GM23338 (cell line): ENCODE data around the gene APCDD1L. TPM values are rescaled to one million over a fixed set of nuclear protein-coding genes. Genes with fewer than 3 reads are reported as not detected.

Experiments
- ATAC-seq: fragments of 200-7000 bp; cut with Tn5 transposase; 3 replicates; pipeline ENCODE4 v1.9.1; 2020
- DNase-seq: peaks from one replicate; pipeline ENCODE4 v3.0.0-alpha.2; 2015; ENCODE audit warnings: low spot score
- H2AFZ ChIP-seq: fragments of 200-600 bp; sonication (generic); 2 replicates; pipeline ENCODE4 v1.8.0; 2016; ENCODE audit warnings: antibody characterized with exemption, mild to moderate bottlenecking, moderate library complexity
- H3F3A ChIP-seq: fragments of 200-600 bp; sonication (generic); replicated peaks from 2 replicates; pipeline ENCODE4 v1.8.0; 2017; ENCODE audit warnings: antibody characterized with exemption, mixed run types, low read depth
- H3K27ac ChIP-seq: fragments of 200-600 bp; sonication (generic); 2 replicates; pipeline ENCODE4 v1.6.1; 2016; ENCODE audit warnings: low read depth
- H3K27me3 ChIP-seq: fragments of 200-600 bp; sonication (generic); 2 replicates; pipeline ENCODE4 v1.8.0; 2016; ENCODE audit warnings: mild to moderate bottlenecking, mixed run types, moderate library complexity; ENCODE audit not compliant: insufficient read depth
- H3K36me3 ChIP-seq: fragments of 200-600 bp; sonication (generic); 2 replicates; pipeline ENCODE4 v1.8.0; 2016; ENCODE audit warnings: mild to moderate bottlenecking; ENCODE audit not compliant: insufficient read depth
- H3K4me1 ChIP-seq: fragments of 200-600 bp; sonication (generic); 2 replicates; pipeline ENCODE4 v1.8.0; 2016; ENCODE audit warnings: mild to moderate bottlenecking, moderate library complexity; ENCODE audit not compliant: insufficient read depth
- H3K4me2 ChIP-seq: fragments of 200-600 bp; sonication (generic); 2 replicates; pipeline ENCODE4 v1.7.1; 2017; ENCODE audit warnings: mixed run types
- H3K4me3 ChIP-seq: fragments of 200-600 bp; sonication (generic); 2 replicates; pipeline ENCODE4 v1.6.1; 2016; ENCODE audit warnings: mixed run types
- H3K79me2 ChIP-seq: fragments of 200-600 bp; sonication (generic); replicated peaks from 2 replicates; pipeline ENCODE4 v1.8.0; 2017; ENCODE audit warnings: mild to moderate bottlenecking; ENCODE audit not compliant: insufficient read depth
- H3K9me2 ChIP-seq: fragments of 200-600 bp; sonication (generic); 2 replicates; pipeline ENCODE4 v1.8.0; 2017; ENCODE audit not compliant: insufficient read depth
- H4K20me1 ChIP-seq: fragments of 200-600 bp; sonication (generic); replicated peaks from 2 replicates; pipeline ENCODE4 v1.8.0; 2017; ENCODE audit warnings: mild to moderate bottlenecking; ENCODE audit not compliant: insufficient read depth
- H3K27ac Mint-ChIP-seq: 2 replicates; pipeline ENCODE4 v1.8.0; 2020; ENCODE audit warnings: inconsistent platforms, mild to moderate bottlenecking, moderate library complexity, mixed read lengths
- H3K27me3 Mint-ChIP-seq: 3 replicates; pipeline ENCODE4 v1.8.0; 2022; ENCODE audit warnings: low read depth, mild to moderate bottlenecking, moderate library complexity, mixed read lengths, inconsistent platforms; ENCODE audit not compliant: insufficient read depth, poor library complexity
- H3K36me3 Mint-ChIP-seq: 3 replicates; pipeline ENCODE4 v1.8.0; 2021; ENCODE audit warnings: low read depth, mild to moderate bottlenecking, inconsistent platforms, moderate library complexity, mixed read lengths
- H3K4me1 Mint-ChIP-seq: 3 replicates; pipeline ENCODE4 v1.8.0; 2020; ENCODE audit warnings: mild to moderate bottlenecking, inconsistent platforms, mixed read lengths
- H3K4me3 Mint-ChIP-seq: 3 replicates; pipeline ENCODE4 v1.8.0; 2021; ENCODE audit warnings: moderate library complexity, mild to moderate bottlenecking, inconsistent platforms, mixed read lengths
- H3K9me3 Mint-ChIP-seq: 3 replicates; pipeline ENCODE4 v1.8.0; 2020; ENCODE audit warnings: moderate library complexity, mild to moderate bottlenecking, inconsistent platforms, mixed read lengths
- CREB1 ChIP-seq: fragments of 250-450 bp; sonication (Bioruptor Pico); IDR thresholded peaks from 2 replicates; pipeline ENCODE4 v1.5.0; 2020; ENCODE audit warnings: low read depth, mild to moderate bottlenecking, moderate library complexity
- EZH2 ChIP-seq: fragments of 200-600 bp; sonication (generic); IDR thresholded peaks from one replicate; pipeline ENCODE4 v1.8.0; 2017; ENCODE audit warnings: antibody characterized with exemption, mild to moderate bottlenecking, low read depth; ENCODE audit not compliant: unreplicated experiment
- JUNB ChIP-seq: IDR thresholded peaks from one replicate; pipeline ENCODE4 v1.6.1; 2016; ENCODE audit warnings: antibody characterized with exemption; ENCODE audit not compliant: unreplicated experiment
- NANOG ChIP-seq: IDR thresholded peaks from 2 replicates; pipeline ENCODE4 v1.6.1; 2016; ENCODE audit warnings: antibody characterized with exemption, borderline replicate concordance
- STAT1 ChIP-seq: IDR thresholded peaks from one replicate; pipeline ENCODE4 v1.6.1; 2016; ENCODE audit warnings: antibody characterized with exemption; ENCODE audit not compliant: unreplicated experiment
- ZNF331 ChIP-seq: fragments of 250-450 bp; sonication (Bioruptor Pico); IDR thresholded peaks from 2 replicates; pipeline ENCODE4 v1.5.0; 2020; ENCODE audit warnings: low read depth, mild to moderate bottlenecking, moderate library complexity
- polyA plus RNA-seq: library from polyadenylated mRNA; unstranded; fragments of >200 nt; fragmentation: Nextera tagmentation; extraction: Ambion mirVana; gene quantifications from 2 replicates; pipeline ENCODE4 v1.2.1, GENCODE V29; 2016
- total RNA-seq: library from RNA; depleted of rRNA; stranded (reverse); fragments of >200 nt; shearing (Covaris generic); gene quantifications from 2 replicates; pipeline ENCODE4 v1.2.3, GENCODE V29; 2014
- TF ChIP-seq, protein P1 (sequence below), 2 experiments: fragments of 200-600 bp in 1 of 2; sonication (generic) in 1 of 2; conservative IDR thresholded peaks; 2 replicates each; pipeline versions ENCODE4 v1.5.1 to v1.6.1; 2016 to 2017; ENCODE audit warnings: antibody characterized with exemption in 2 of 2, low read depth in 2 of 2, mild to moderate bottlenecking in 2 of 2, moderate library complexity in 1 of 2
- TF ChIP-seq, protein P2 (sequence below): fragments of 250-450 bp; sonication (Bioruptor Pico); IDR thresholded peaks from 2 replicates; pipeline ENCODE4 v1.5.0; 2020; ENCODE audit warnings: mild to moderate bottlenecking, moderate library complexity

Gene APCDD1L
- total and polyA plus RNA-seq, 2 experiments from 2014 or later, result 1.8 to 4.6 TPM

DNA sequence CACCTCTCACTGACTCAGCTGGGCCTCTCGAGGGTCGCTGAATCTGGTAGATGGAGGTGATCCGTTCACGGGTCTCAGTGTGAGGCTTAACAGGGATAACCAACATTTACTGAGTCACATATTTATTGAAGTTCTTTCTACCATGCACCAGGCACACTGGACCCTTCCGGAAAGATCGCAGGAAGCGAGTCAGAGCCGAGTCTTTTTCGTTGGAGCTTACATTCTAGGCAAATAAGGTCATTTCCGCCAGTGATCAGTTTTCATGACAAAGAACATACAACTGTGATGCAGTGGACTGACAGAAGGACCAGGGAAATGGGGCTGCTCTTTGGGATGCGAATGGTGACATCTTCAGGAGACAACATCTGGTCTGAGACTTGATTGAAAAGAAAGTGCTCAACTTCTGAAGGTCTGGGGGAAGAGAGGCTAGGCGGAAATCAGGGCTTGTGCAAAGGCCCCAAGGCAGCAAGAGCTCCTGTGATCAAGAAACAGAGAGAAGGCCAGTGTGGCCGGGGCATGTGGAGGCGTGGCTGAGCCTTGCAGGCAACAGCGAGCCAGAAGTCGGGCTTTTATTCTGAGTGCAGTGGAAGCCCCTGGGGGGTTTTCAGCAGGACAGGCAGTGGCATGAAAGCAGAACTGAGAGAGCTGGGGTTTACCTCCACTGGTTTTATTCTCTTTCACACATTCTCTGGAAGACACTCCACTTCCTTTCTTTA lies 56.7 kb downstream of the APCDD1L start:
- Histone ChIP-seq H3K4me3 (no peak overlapping the region), H3K4me2 (no peak overlapping the region), H3K9me2 (no peaks in the 10 kb centered on the region), H3K27ac (no peak overlapping the region), H2AFZ (no peak overlapping the region), H4K20me1 (no peaks in the 10 kb centered on the region), H3K36me3 (no peaks in the 10 kb centered on the region), H3K27me3 (no peaks in the 10 kb centered on the region), H3K79me2 (no peaks in the 10 kb centered on the region), H3K4me1 (peaks cover 3% of the 10 kb centered on the region), H3F3A (no peaks in the 10 kb centered on the region)
- DNase-seq (no peak), ATAC-seq (peak; percentile 59; the same call in 2 of the 3 replicates)
- no peak for TF ChIP-seq STAT1
- no peak for TF ChIP-seq JUNB
- TF ChIP-seq ZNF331 (CRISPR knock-in tag), result no peak
- TF ChIP-seq EZH2, result no peak
- TF ChIP-seq, protein P1, sequence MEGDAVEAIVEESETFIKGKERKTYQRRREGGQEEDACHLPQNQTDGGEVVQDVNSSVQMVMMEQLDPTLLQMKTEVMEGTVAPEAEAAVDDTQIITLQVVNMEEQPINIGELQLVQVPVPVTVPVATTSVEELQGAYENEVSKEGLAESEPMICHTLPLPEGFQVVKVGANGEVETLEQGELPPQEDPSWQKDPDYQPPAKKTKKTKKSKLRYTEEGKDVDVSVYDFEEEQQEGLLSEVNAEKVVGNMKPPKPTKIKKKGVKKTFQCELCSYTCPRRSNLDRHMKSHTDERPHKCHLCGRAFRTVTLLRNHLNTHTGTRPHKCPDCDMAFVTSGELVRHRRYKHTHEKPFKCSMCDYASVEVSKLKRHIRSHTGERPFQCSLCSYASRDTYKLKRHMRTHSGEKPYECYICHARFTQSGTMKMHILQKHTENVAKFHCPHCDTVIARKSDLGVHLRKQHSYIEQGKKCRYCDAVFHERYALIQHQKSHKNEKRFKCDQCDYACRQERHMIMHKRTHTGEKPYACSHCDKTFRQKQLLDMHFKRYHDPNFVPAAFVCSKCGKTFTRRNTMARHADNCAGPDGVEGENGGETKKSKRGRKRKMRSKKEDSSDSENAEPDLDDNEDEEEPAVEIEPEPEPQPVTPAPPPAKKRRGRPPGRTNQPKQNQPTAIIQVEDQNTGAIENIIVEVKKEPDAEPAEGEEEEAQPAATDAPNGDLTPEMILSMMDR (conservative IDR thresholded peaks at IDR 0.05; ENCODE audit: low read depth in 2 of 2), result no peak
- no peak for TF ChIP-seq CREB1 (CRISPR knock-in tag)
- no peak for TF ChIP-seq NANOG
- Mint-ChIP-seq H3K27ac (no peak overlapping the region), H3K4me3 (no peak overlapping the region), H3K9me3 (peaks cover 7% of the 10 kb centered on the region; the same call in 1 of the 3 replicates), H3K36me3 (peaks cover 10% of the 10 kb centered on the region; the same call in 2 of the 3 replicates), H3K4me1 (peaks cover 14% of the 10 kb centered on the region), H3K27me3 (peaks cover 25% of the 10 kb centered on the region)

DNA sequence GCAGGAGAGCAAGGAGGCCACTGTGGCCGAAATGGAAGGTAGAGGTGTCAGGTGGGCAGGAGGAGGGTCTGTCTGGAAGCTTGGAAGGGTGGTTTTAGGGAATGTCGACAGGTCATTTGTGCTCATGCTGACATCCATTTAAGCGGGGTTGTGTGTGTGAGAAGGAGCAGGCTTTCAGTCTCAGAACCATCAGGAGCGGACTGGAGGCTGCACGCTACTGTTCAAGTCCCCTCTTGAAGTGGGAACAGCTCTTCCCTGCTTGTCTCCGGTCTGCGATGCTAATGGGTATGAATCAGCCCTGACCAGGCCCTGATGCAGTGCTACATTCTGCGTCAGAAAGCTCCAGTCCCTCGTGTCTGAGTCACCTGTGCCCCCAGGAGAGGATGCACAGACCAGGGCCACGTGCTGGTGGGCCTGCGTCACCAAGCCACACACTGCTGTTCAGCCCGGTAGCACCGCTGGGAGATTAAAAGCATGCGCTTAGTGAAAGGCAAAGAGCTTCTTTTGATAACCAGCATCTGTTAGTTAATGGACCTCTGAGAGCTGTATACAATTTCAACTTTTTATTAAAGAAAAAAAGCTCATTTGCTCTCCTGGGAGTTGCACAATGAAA lies 58.0 kb downstream of the APCDD1L start:
- H2AFZ ChIP-seq, result no peak overlapping the region
- peaks cover 17% of the 10 kb centered on the region for H3K27me3 Mint-ChIP-seq
- no peak overlapping the region for H3K4me3 ChIP-seq
- no peaks in the 10 kb centered on the region for H3K36me3 ChIP-seq
- no peaks in the 10 kb centered on the region for H3K79me2 ChIP-seq
- no peak for DNase-seq
- H3K4me2 ChIP-seq, result no peak overlapping the region
- peaks cover 27% of the 10 kb centered on the region for H3K4me1 Mint-ChIP-seq
- H3K4me3 Mint-ChIP-seq, result no peak overlapping the region
- H3K27ac Mint-ChIP-seq, result no peak overlapping the region
- peaks cover 16% of the 10 kb centered on the region for H3K4me1 ChIP-seq
- no peaks in the 10 kb centered on the region; the same call in 2 of the 3 replicates for H3K9me3 Mint-ChIP-seq
- ATAC-seq, result no peak
- 0 out of 2 replicates have a peak, but pooled peaks cover 2% of the 10 kb centered on the region for H3F3A ChIP-seq
- H3K27me3 ChIP-seq, result no peaks in the 10 kb centered on the region
- 0 out of 2 replicates have a peak overlapping the region, but pooled peaks have one; percentile 9 for H3K27ac ChIP-seq
- H3K9me2 ChIP-seq, result no peaks in the 10 kb centered on the region
- H4K20me1 ChIP-seq, result no peaks in the 10 kb centered on the region
- H3K36me3 Mint-ChIP-seq, result peaks cover under 1% of the 10 kb centered on the region; the same call in 1 of the 3 replicates
- TF ChIP-seq, protein P2, sequence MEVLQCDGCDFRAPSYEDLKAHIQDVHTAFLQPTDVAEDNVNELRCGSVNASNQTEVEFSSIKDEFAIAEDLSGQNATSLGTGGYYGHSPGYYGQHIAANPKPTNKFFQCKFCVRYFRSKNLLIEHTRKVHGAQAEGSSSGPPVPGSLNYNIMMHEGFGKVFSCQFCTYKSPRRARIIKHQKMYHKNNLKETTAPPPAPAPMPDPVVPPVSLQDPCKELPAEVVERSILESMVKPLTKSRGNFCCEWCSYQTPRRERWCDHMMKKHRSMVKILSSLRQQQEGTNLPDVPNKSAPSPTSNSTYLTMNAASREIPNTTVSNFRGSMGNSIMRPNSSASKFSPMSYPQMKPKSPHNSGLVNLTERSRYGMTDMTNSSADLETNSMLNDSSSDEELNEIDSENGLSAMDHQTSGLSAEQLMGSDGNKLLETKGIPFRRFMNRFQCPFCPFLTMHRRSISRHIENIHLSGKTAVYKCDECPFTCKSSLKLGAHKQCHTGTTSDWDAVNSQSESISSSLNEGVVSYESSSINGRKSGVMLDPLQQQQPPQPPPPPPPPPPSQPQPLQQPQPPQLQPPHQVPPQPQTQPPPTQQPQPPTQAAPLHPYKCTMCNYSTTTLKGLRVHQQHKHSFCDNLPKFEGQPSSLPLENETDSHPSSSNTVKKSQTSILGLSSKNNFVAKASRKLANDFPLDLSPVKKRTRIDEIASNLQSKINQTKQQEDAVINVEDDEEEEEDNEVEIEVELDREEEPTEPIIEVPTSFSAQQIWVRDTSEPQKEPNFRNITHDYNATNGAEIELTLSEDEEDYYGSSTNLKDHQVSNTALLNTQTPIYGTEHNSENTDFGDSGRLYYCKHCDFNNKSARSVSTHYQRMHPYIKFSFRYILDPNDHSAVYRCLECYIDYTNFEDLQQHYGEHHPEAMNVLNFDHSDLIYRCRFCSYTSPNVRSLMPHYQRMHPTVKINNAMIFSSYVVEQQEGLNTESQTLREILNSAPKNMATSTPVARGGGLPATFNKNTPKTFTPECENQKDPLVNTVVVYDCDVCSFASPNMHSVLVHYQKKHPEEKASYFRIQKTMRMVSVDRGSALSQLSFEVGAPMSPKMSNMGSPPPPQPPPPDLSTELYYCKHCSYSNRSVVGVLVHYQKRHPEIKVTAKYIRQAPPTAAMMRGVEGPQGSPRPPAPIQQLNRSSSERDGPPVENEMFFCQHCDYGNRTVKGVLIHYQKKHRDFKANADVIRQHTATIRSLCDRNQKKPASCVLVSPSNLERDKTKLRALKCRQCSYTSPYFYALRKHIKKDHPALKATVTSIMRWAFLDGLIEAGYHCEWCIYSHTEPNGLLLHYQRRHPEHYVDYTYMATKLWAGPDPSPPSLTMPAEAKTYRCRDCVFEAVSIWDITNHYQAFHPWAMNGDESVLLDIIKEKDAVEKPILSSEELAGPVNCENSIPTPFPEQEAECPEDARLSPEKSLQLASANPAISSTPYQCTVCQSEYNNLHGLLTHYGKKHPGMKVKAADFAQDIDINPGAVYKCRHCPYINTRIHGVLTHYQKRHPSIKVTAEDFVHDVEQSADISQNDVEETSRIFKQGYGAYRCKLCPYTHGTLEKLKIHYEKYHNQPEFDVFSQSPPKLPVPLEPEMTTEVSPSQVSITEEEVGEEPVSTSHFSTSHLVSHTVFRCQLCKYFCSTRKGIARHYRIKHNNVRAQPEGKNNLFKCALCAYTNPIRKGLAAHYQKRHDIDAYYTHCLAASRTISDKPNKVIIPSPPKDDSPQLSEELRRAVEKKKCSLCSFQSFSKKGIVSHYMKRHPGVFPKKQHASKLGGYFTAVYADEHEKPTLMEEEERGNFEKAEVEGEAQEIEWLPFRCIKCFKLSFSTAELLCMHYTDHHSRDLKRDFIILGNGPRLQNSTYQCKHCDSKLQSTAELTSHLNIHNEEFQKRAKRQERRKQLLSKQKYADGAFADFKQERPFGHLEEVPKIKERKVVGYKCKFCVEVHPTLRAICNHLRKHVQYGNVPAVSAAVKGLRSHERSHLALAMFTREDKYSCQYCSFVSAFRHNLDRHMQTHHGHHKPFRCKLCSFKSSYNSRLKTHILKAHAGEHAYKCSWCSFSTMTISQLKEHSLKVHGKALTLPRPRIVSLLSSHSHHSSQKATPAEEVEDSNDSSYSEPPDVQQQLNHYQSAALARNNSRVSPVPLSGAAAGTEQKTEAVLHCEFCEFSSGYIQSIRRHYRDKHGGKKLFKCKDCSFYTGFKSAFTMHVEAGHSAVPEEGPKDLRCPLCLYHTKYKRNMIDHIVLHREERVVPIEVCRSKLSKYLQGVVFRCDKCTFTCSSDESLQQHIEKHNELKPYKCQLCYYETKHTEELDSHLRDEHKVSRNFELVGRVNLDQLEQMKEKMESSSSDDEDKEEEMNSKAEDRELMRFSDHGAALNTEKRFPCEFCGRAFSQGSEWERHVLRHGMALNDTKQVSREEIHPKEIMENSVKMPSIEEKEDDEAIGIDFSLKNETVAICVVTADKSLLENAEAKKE, result no peak
- TF ChIP-seq, protein P1 (conservative IDR thresholded peaks at IDR 0.05; ENCODE audit: low read depth in 2 of 2), result no peak
- TF ChIP-seq NANOG, result no peak
